GM23338 (cell line): ENCODE measurements around the gene PVALB. TPM values are rescaled to one million over a fixed set of nuclear protein-coding genes. Genes with fewer than 3 reads are reported as not detected.

Experiments used
- ATAC-seq: fragments of 200-7000 bp; cut with Tn5 transposase; 3 replicates; pipeline ENCODE4 v1.9.1; 2020
- DNase-seq: peaks from one replicate; pipeline ENCODE4 v3.0.0-alpha.2; 2015; ENCODE audit warnings: low spot score
- H2AFZ ChIP-seq: fragments of 200-600 bp; sonication (generic); 2 replicates; pipeline ENCODE4 v1.8.0; 2016; ENCODE audit warnings: antibody characterized with exemption, mild to moderate bottlenecking, moderate library complexity
- H3F3A ChIP-seq: fragments of 200-600 bp; sonication (generic); replicated peaks from 2 replicates; pipeline ENCODE4 v1.8.0; 2017; ENCODE audit warnings: antibody characterized with exemption, mixed run types, low read depth
- H3K27ac ChIP-seq: fragments of 200-600 bp; sonication (generic); 2 replicates; pipeline ENCODE4 v1.6.1; 2016; ENCODE audit warnings: low read depth
- H3K27me3 ChIP-seq: fragments of 200-600 bp; sonication (generic); 2 replicates; pipeline ENCODE4 v1.8.0; 2016; ENCODE audit warnings: mild to moderate bottlenecking, mixed run types, moderate library complexity; ENCODE audit not compliant: insufficient read depth
- H3K36me3 ChIP-seq: fragments of 200-600 bp; sonication (generic); 2 replicates; pipeline ENCODE4 v1.8.0; 2016; ENCODE audit warnings: mild to moderate bottlenecking; ENCODE audit not compliant: insufficient read depth
- H3K4me1 ChIP-seq: fragments of 200-600 bp; sonication (generic); 2 replicates; pipeline ENCODE4 v1.8.0; 2016; ENCODE audit warnings: mild to moderate bottlenecking, moderate library complexity; ENCODE audit not compliant: insufficient read depth
- H3K4me2 ChIP-seq: fragments of 200-600 bp; sonication (generic); 2 replicates; pipeline ENCODE4 v1.7.1; 2017; ENCODE audit warnings: mixed run types
- H3K4me3 ChIP-seq: fragments of 200-600 bp; sonication (generic); 2 replicates; pipeline ENCODE4 v1.6.1; 2016; ENCODE audit warnings: mixed run types
- H3K79me2 ChIP-seq: fragments of 200-600 bp; sonication (generic); replicated peaks from 2 replicates; pipeline ENCODE4 v1.8.0; 2017; ENCODE audit warnings: mild to moderate bottlenecking; ENCODE audit not compliant: insufficient read depth
- H3K9me2 ChIP-seq: fragments of 200-600 bp; sonication (generic); 2 replicates; pipeline ENCODE4 v1.8.0; 2017; ENCODE audit not compliant: insufficient read depth
- H4K20me1 ChIP-seq: fragments of 200-600 bp; sonication (generic); replicated peaks from 2 replicates; pipeline ENCODE4 v1.8.0; 2017; ENCODE audit warnings: mild to moderate bottlenecking; ENCODE audit not compliant: insufficient read depth
- H3K27ac Mint-ChIP-seq: 2 replicates; pipeline ENCODE4 v1.8.0; 2020; ENCODE audit warnings: inconsistent platforms, mild to moderate bottlenecking, moderate library complexity, mixed read lengths
- H3K27me3 Mint-ChIP-seq: 3 replicates; pipeline ENCODE4 v1.8.0; 2022; ENCODE audit warnings: low read depth, mild to moderate bottlenecking, moderate library complexity, mixed read lengths, inconsistent platforms; ENCODE audit not compliant: insufficient read depth, poor library complexity
- H3K36me3 Mint-ChIP-seq: 3 replicates; pipeline ENCODE4 v1.8.0; 2021; ENCODE audit warnings: low read depth, mild to moderate bottlenecking, inconsistent platforms, moderate library complexity, mixed read lengths
- H3K4me1 Mint-ChIP-seq: 3 replicates; pipeline ENCODE4 v1.8.0; 2020; ENCODE audit warnings: mild to moderate bottlenecking, inconsistent platforms, mixed read lengths
- H3K4me3 Mint-ChIP-seq: 3 replicates; pipeline ENCODE4 v1.8.0; 2021; ENCODE audit warnings: moderate library complexity, mild to moderate bottlenecking, inconsistent platforms, mixed read lengths
- H3K9me3 Mint-ChIP-seq: 3 replicates; pipeline ENCODE4 v1.8.0; 2020; ENCODE audit warnings: moderate library complexity, mild to moderate bottlenecking, inconsistent platforms, mixed read lengths
- CREB1 ChIP-seq: fragments of 250-450 bp; sonication (Bioruptor Pico); IDR thresholded peaks from 2 replicates; pipeline ENCODE4 v1.5.0; 2020; ENCODE audit warnings: low read depth, mild to moderate bottlenecking, moderate library complexity
- EZH2 ChIP-seq: fragments of 200-600 bp; sonication (generic); IDR thresholded peaks from one replicate; pipeline ENCODE4 v1.8.0; 2017; ENCODE audit warnings: antibody characterized with exemption, mild to moderate bottlenecking, low read depth; ENCODE audit not compliant: unreplicated experiment
- EZH2phosphoT487 ChIP-seq: fragments of 200-600 bp; sonication (generic); IDR thresholded peaks from one replicate; pipeline ENCODE4 v1.8.1; 2018; ENCODE audit warnings: antibody characterized with exemption; ENCODE audit not compliant: unreplicated experiment
- JUNB ChIP-seq: IDR thresholded peaks from one replicate; pipeline ENCODE4 v1.6.1; 2016; ENCODE audit warnings: antibody characterized with exemption; ENCODE audit not compliant: unreplicated experiment
- NANOG ChIP-seq: IDR thresholded peaks from 2 replicates; pipeline ENCODE4 v1.6.1; 2016; ENCODE audit warnings: antibody characterized with exemption, borderline replicate concordance
- REST ChIP-seq: IDR thresholded peaks from one replicate; pipeline ENCODE4 v1.6.1; 2018; ENCODE audit warnings: antibody characterized with exemption; ENCODE audit not compliant: unreplicated experiment
- ZNF114 ChIP-seq: fragments of 250-450 bp; sonication (Bioruptor Pico); IDR thresholded peaks from 2 replicates; pipeline ENCODE4 v1.5.0; 2020; ENCODE audit warnings: mild to moderate bottlenecking, moderate library complexity
- ZNF331 ChIP-seq: fragments of 250-450 bp; sonication (Bioruptor Pico); IDR thresholded peaks from 2 replicates; pipeline ENCODE4 v1.5.0; 2020; ENCODE audit warnings: low read depth, mild to moderate bottlenecking, moderate library complexity
- ZNF462 ChIP-seq: fragments of 250-450 bp; sonication (Bioruptor Pico); IDR thresholded peaks from 2 replicates; pipeline ENCODE4 v1.5.0; 2020; ENCODE audit warnings: mild to moderate bottlenecking, moderate library complexity
- polyA plus RNA-seq: library from polyadenylated mRNA; unstranded; fragments of >200 nt; fragmentation: Nextera tagmentation; extraction: Ambion mirVana; gene quantifications from 2 replicates; pipeline ENCODE4 v1.2.1, GENCODE V29; 2016
- total RNA-seq: library from RNA; depleted of rRNA; stranded (reverse); fragments of >200 nt; shearing (Covaris generic); gene quantifications from 2 replicates; pipeline ENCODE4 v1.2.3, GENCODE V29; 2014

PVALB gene
- total and polyA plus RNA-seq, 2 experiments from 2014 or later: 7.9 TPM; not detected in 1

DNA sequence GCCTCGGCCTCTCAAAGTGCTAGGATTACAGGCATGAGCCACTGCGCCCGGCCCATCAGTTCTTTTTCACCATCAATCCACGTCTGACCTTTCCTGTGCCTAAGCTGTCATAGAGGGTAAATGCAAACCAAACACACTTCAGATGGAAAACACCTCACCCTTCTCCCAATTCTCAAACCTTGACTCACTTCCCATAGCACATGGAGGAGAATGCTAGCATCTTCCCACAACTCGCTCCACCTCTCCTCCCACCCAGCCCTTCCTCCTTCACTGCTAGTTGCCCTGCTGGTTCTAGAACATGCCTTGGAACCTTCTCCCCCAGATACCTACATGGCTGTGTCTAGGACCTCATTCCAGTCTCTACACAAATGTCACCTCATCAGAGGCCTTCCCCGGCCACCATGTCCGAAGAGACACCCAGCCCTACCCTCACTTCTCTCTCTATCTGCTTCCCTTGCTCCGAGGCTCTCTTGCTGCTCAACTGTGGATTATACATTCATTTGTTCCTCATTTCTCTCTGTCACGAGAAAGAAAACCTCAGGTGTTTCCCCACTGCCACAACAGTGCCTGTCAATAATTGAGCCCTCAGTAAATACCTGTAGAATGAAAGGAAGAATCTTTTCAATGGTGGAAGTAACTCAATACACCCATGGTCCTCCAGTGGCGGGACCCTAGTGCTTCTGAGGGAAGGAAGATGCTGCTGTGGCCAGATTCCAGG lies 22.7 kb upstream of the PVALB start (continued):
- TF ChIP-seq REST (no peak), CREB1 (CRISPR knock-in tag) (no peak), EZH2phosphoT487 (no peak), ZNF331 (CRISPR knock-in tag) (no peak), ZNF114 (CRISPR knock-in tag) (no peak)

DNA sequence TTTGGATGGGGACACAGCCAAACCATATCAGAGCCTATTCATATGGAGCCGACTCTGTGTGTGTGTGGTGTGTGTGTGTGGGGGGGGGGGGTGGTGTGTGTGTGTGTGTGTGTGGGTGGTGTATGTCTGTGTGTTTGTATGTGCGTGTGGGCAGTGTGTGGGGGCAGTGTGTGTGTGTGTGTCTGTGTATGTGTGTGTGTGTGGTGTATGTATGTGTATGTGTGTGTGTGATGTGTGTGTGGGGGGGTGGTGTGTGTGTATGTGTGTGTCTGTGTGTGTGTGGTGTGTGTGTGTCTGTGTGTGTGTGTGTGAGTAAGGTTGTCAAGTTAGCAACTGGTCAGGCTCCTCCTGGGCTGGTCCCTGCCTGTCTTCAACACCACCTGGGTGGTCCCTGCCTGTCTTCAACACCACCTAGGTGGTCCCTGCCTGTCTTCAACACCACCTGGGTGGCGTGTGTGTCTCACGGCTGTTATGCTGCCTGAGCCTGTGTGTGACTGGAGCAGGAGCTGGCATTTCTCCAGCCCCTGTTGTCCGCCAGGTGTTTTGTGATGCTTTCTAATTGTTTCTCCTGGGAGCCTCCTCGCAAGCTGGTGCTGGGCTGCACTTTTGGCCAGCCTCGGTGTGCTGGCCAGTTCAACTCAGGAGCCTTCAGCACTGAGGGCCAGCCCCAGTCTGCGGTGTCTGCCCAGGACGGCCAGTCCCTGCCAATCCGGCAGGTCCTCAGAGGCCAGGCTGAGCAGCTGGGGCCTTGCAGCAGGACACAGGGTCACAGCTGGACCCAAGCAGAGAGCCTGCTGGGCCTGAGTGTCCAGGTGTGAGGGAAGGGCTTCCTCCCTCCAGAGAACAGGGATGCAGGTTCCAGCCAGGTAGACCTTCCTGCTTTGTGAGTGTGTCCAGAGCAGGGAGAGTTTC lies 21.5 kb upstream of the PVALB start:
- Histone ChIP-seq H3K4me3 (no peak overlapping the region), H3F3A (no peaks in the 10 kb centered on the region), H3K79me2 (no peaks in the 10 kb centered on the region), H3K27me3 (no peaks in the 10 kb centered on the region), H2AFZ (no peak overlapping the region), H4K20me1 (no peaks in the 10 kb centered on the region), H3K36me3 (no peaks in the 10 kb centered on the region), H3K4me2 (no peak overlapping the region), H3K9me2 (no peaks in the 10 kb centered on the region), H3K4me1 (no peaks in the 10 kb centered on the region), H3K27ac (no peak overlapping the region)
- ATAC-seq (no peak), DNase-seq (no peak)
- H3K27me3 Mint-ChIP-seq: peaks cover 4% of the 10 kb centered on the region
- TF ChIP-seq JUNB (no peak), EZH2 (no peak), ZNF331 (CRISPR knock-in tag) (no peak), NANOG (no peak)
- no peak overlapping the region for H3K4me3 Mint-ChIP-seq
- peaks cover 10% of the 10 kb centered on the region for H3K9me3 Mint-ChIP-seq
- no peaks in the 10 kb centered on the region; the same call in 2 of the 3 replicates for H3K36me3 Mint-ChIP-seq
- peak overlapping the region; percentile 45; the same call in 1 of the 2 replicates for H3K27ac Mint-ChIP-seq
- no peaks in the 10 kb centered on the region for H3K4me1 Mint-ChIP-seq

DNA sequence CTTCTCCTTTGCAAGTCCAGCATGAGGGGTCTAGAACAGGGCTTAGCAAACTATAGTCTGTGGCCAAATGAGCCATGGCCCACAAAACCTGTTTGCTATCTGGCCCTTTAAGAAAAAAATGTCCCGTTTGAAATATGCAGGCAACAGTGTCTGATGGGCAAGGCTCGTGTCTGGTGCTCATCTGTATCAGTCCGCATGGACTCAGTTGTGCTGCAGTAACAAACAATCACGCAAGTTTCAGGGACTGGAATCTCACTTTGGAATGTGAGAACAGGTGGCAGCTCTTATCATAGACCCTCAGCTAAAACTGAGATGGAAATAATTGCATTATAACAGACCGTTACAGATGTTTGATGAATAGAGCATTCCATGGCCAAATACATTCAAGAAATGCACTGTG lies 19.1 kb upstream of the PVALB start:
- no peak for DNase-seq
- Histone ChIP-seq H3K4me1 (no peaks in the 10 kb centered on the region), H3K36me3 (no peaks in the 10 kb centered on the region), H3K27ac (no peak overlapping the region), H4K20me1 (no peaks in the 10 kb centered on the region), H3K4me3 (no peak overlapping the region), H2AFZ (no peak overlapping the region), H3K4me2 (no peak overlapping the region), H3K79me2 (no peaks in the 10 kb centered on the region), H3K9me2 (no peaks in the 10 kb centered on the region), H3K27me3 (no peaks in the 10 kb centered on the region), H3F3A (no peaks in the 10 kb centered on the region)
- Mint-ChIP-seq H3K9me3 (peaks cover 12% of the 10 kb centered on the region), H3K4me3 (no peak overlapping the region), H3K36me3 (no peaks in the 10 kb centered on the region; the same call in 2 of the 3 replicates), H3K4me1 (no peaks in the 10 kb centered on the region), H3K27ac (no peak overlapping the region), H3K27me3 (peaks cover 4% of the 10 kb centered on the region)
- ATAC-seq: no peak
- no peak for TF ChIP-seq ZNF462 (CRISPR knock-in tag)
